ENCODE data around the gene CABP2. TPM values are rescaled to one million over a fixed set of nuclear protein-coding genes. Genes with fewer than 3 reads are reported as not detected.
"Not testable (repeated sequence)": the region's sequence is repeated elsewhere in the genome, so short reads cannot be mapped to it uniquely, and the experiment has no call there.

CABP2 gene
- total RNA-seq, 1 experiment from 2014 or later, result not detected

DNA sequence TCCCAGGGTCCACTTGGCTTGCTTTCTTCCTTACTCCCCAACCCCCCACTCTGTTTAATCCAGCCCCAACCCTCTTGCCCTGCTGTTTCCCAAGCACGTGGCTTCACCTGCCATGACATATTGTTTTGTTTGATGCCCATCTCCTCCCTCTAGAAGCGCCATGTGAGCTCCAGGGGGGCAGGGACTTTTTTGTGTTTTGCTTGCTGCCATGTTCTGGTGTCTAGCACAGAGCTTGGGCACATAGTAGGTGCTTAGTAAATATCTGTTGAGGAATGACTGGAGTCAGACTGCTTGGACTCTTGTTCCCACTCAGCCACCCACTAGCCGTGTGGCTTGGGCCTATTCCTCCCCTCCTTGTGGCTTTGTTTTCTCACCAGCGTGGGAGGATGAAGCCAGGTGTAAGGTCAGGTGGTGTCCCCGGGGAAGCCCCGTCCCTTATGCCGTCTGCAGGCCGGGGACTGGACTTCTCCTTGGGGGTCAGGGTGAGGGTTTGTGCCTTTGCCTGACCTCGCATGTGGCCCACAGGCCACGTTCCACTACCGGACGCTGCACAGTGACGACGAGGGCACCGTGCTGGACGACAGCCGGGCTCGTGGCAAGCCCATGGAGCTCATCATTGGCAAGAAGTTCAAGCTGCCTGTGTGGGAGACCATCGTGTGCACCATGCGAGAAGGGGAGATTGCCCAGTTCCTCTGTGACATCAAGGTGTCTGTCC, 36.6 kb downstream of the CABP2 start:
- TF ChIP-seq, protein P1, sequence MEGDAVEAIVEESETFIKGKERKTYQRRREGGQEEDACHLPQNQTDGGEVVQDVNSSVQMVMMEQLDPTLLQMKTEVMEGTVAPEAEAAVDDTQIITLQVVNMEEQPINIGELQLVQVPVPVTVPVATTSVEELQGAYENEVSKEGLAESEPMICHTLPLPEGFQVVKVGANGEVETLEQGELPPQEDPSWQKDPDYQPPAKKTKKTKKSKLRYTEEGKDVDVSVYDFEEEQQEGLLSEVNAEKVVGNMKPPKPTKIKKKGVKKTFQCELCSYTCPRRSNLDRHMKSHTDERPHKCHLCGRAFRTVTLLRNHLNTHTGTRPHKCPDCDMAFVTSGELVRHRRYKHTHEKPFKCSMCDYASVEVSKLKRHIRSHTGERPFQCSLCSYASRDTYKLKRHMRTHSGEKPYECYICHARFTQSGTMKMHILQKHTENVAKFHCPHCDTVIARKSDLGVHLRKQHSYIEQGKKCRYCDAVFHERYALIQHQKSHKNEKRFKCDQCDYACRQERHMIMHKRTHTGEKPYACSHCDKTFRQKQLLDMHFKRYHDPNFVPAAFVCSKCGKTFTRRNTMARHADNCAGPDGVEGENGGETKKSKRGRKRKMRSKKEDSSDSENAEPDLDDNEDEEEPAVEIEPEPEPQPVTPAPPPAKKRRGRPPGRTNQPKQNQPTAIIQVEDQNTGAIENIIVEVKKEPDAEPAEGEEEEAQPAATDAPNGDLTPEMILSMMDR (conservative IDR thresholded peaks at IDR 0.05), result no peak
- H3K4ac ChIP-seq (ENCODE audit: low read depth, low read length), result no peak overlapping the region
- H2BK5ac ChIP-seq (ENCODE audit: insufficient read length, low read length), result no peak overlapping the region
- H3K36me3 Mint-ChIP-seq (ENCODE audit: insufficient read depth in 1 of 3, low read depth in 3 of 3), result peaks cover 9 to 26% (median 20%) of the 10 kb centered on the region in 3 experiments
- H3K79me1 ChIP-seq (ENCODE audit: insufficient read depth, low read depth, low read length, poor library complexity, severe bottlenecking), result no peaks in the 10 kb centered on the region
- DNase-seq, result no peak
- no peak overlapping the region for H4K5ac ChIP-seq (ENCODE audit: insufficient read length, low read depth, low read length)
- H3K4me3 Mint-ChIP-seq, result no peak overlapping the region
- H3K23me2 ChIP-seq (ENCODE audit: insufficient read length, low read depth, low read length, poor library complexity, severe bottlenecking), result no peaks in the 10 kb centered on the region
- no peak overlapping the region for H3K9ac ChIP-seq (ENCODE audit: extremely low read depth, insufficient read length, low read length)
- no peaks in the 10 kb centered on the region for H3K9me3 ChIP-seq (ENCODE audit: control insufficient read depth, low read depth, low read length)
- no peak overlapping the region for H2BK15ac ChIP-seq (ENCODE audit: low read depth, low read length)
- no peak overlapping the region; the same call in 1 of the 2 replicates for H3K14ac ChIP-seq (ENCODE audit: insufficient read depth, low read length)
- H3K27ac ChIP-seq (ENCODE audit: insufficient read length, low read depth, low read length), result no peak overlapping the region
- H3K4me1 ChIP-seq (ENCODE audit: insufficient read depth, low read length), result no peaks in the 10 kb centered on the region; the same call in 1 of the 2 replicates
- H3K4me2 ChIP-seq (ENCODE audit: insufficient read depth, insufficient read length, low read length), result no peak overlapping the region
- no peak overlapping the region for H4K8ac ChIP-seq (replicated peaks; ENCODE audit: insufficient read length, low read depth, low read length)
- WGBS (ENCODE audit: extremely low coverage, insufficient read length, low lambda C conversion rate), result no CpG with 5 or more reads among the region's 20 CpGs
- no peak overlapping the region for H3K23ac ChIP-seq (ENCODE audit: insufficient read length, low read depth, low read length)
- H2BK12ac ChIP-seq (ENCODE audit: insufficient read length, low read depth, low read length), result no peak overlapping the region
- H4K91ac ChIP-seq (ENCODE audit: insufficient read length, low read depth, low read length), result no peak overlapping the region
- no peak overlapping the region for H2BK120ac ChIP-seq (ENCODE audit: low read depth, low read length, poor library complexity, severe bottlenecking)
- H3K56ac ChIP-seq (ENCODE audit: insufficient read length, low read depth, low read length), result no peak overlapping the region
- H2AFZ ChIP-seq (ENCODE audit: low read length), result no peak overlapping the region
- H3K27me3 Mint-ChIP-seq (ENCODE audit: low read depth), result peaks cover 22% of the 10 kb centered on the region
- no peak overlapping the region for H3K18ac ChIP-seq (ENCODE audit: insufficient read length, low read depth, low read length)
- no peaks in the 10 kb centered on the region for H3K9me3 Mint-ChIP-seq
- H3K27me3 ChIP-seq (ENCODE audit: insufficient read depth, low read length), result no peaks in the 10 kb centered on the region; the same call in 1 of the 2 replicates
- no peak overlapping the region for H3T11ph ChIP-seq (ENCODE audit: low read length)
- H2BK20ac ChIP-seq (ENCODE audit: low read depth, low read length, poor library complexity, severe bottlenecking), result no peak overlapping the region
- H3K4me1 Mint-ChIP-seq, result peaks cover 19 to 25% of the 10 kb centered on the region in 2 experiments
- no peaks in the 10 kb centered on the region for H4K20me1 ChIP-seq (ENCODE audit: control insufficient read depth, insufficient read depth, insufficient read length)
- H2AK5ac ChIP-seq (ENCODE audit: insufficient read length, low read length), result no peak overlapping the region
- H3K27ac Mint-ChIP-seq, result peak overlapping the region in 1 of 3 experiments; percentile 25; a peak in 2 of 7 replicates
- no peaks in the 10 kb centered on the region for H3K79me2 ChIP-seq (ENCODE audit: insufficient read depth, low read length)

DNA sequence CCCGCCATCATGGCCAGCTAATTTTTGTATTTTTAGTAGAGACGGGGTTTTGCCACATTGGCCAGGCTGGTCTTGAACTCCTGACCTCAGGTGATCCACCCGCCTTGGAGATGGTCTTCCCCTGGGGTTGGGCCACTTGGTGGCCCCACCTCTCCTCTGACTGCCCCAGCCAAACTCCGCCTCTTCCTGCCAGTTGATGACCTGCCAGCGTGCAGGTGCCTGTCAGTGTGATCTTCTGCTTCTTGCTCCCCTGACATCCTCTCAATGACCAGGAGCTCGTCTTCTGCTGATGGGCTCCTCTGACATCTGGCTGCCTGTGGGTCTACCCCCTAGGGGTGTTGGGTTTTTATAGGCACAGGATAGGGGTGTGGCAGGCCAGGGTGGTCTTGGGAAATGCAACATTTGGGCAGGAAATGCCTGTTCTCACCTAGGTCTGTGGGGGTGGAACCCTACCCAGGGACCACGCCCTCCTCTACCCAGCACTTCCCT, 37.3 kb downstream of the CABP2 start:
- not testable (repeated sequence) for H2BK20ac ChIP-seq (ENCODE audit: low read depth, low read length, poor library complexity, severe bottlenecking); H3K56ac ChIP-seq (ENCODE audit: insufficient read length, low read depth, low read length); H3K4me3 Mint-ChIP-seq; H2BK5ac ChIP-seq (ENCODE audit: insufficient read length, low read length); H3K23me2 ChIP-seq (ENCODE audit: insufficient read length, low read depth, low read length, poor library complexity, severe bottlenecking); H3K4ac ChIP-seq (ENCODE audit: low read depth, low read length); H3K79me1 ChIP-seq (ENCODE audit: insufficient read depth, low read depth, low read length, poor library complexity, severe bottlenecking); H2BK12ac ChIP-seq (ENCODE audit: insufficient read length, low read depth, low read length); H2BK15ac ChIP-seq (ENCODE audit: low read depth, low read length); H3K27me3 ChIP-seq (ENCODE audit: insufficient read depth, low read length); H2AK5ac ChIP-seq (ENCODE audit: insufficient read length, low read length); H4K91ac ChIP-seq (ENCODE audit: insufficient read length, low read depth, low read length); H3K9me3 ChIP-seq (ENCODE audit: control insufficient read depth, low read depth, low read length); H3T11ph ChIP-seq (ENCODE audit: low read length); H3K4me1 ChIP-seq (ENCODE audit: insufficient read depth, low read length); H2AFZ ChIP-seq (ENCODE audit: low read length); H3K79me2 ChIP-seq (ENCODE audit: insufficient read depth, low read length); H2BK120ac ChIP-seq (ENCODE audit: low read depth, low read length, poor library complexity, severe bottlenecking); H3K9ac ChIP-seq (ENCODE audit: extremely low read depth, insufficient read length, low read length); H4K20me1 ChIP-seq (ENCODE audit: control insufficient read depth, insufficient read depth, insufficient read length); H3K27ac Mint-ChIP-seq; H3K4me2 ChIP-seq (ENCODE audit: insufficient read depth, insufficient read length, low read length); H3K9me3 Mint-ChIP-seq; H4K8ac ChIP-seq (replicated peaks; ENCODE audit: insufficient read length, low read depth, low read length); H3K27ac ChIP-seq (ENCODE audit: insufficient read length, low read depth, low read length); H3K14ac ChIP-seq (ENCODE audit: insufficient read depth, low read length); H3K23ac ChIP-seq (ENCODE audit: insufficient read length, low read depth, low read length); H4K5ac ChIP-seq (ENCODE audit: insufficient read length, low read depth, low read length); H3K18ac ChIP-seq (ENCODE audit: insufficient read length, low read depth, low read length)
- peaks cover 19 to 25% of the 10 kb centered on the region in 2 experiments for H3K4me1 Mint-ChIP-seq
- H3K36me3 Mint-ChIP-seq (ENCODE audit: insufficient read depth in 1 of 3, low read depth in 3 of 3), result peaks cover 9 to 22% (median 18%) of the 10 kb centered on the region in 3 experiments
- no CpG with 5 or more reads among the region's 7 CpGs for WGBS (ENCODE audit: extremely low coverage, insufficient read length, low lambda C conversion rate)
- H3K27me3 Mint-ChIP-seq (ENCODE audit: low read depth), result peaks cover 24% of the 10 kb centered on the region
- peak; percentile 73 for DNase-seq
